GM19025 (cell line): ENCODE data around the gene IMPACT.

Source experiments
- ATAC-seq: cut with Tn5 transposase; IDR thresholded peaks from one replicate; pipeline ENCODE4 v1.9.1; 2021; ENCODE audit warnings: mild to moderate bottlenecking, low read depth, moderate library complexity; ENCODE audit not compliant: unreplicated experiment

Gene IMPACT

GRCh38 chr18:24426398-24427294, at the start of gene IMPACT:
Gene IMPACT (plus strand): TSS chr18:24426670. CDS start chr18:24426757, 87 bp downstream.
- peak; percentile 83 for ATAC-seq

DNA sequence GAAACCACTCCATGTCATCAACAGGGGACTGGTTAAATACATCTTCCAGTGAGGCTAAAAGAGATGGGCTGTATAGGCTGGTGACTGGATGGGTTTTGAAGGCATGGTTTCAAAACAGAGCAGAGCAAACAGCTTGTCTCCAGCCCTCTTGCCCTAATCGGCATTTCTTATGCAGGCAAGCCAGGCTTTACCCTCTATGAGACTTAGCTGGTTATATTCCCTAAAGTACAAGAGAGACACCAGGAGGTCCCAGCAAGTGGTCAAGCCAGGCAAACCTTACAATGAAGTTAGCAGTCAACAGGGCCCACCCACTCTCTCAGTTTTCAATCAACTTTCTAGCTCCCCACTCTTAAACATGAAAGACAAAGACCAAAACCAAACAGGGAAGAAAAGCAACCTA, 47.9 kb upstream of the IMPACT start:
- ATAC-seq: no peak

DNA sequence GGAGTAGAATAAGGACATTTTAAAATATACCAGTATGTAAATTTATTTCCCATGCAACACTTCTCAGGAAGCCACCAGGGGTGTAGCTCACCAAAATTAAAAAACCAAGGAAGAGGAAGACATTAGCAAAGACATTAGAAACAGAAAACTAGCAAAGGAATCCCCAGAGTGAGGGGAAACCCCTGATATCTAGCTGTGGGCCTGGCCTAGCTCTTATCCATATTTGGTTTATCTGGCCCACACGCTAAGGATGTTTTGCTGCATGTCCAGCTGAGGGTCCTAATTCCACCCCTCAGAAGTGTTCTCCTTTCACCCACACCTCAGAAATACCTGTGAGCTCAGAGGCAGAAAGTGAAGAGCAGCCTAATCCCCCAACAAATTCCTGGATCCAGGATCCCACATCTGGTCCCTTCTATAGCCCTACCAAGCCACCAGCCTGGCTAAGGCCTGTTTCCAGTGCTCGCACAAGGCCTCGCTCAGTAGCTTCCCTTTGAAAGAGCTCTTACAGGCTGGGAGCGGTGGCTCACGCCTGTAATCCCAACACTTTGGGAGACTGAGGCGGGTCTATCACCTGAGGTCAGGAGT, 46.2 kb upstream of the IMPACT start:
- ATAC-seq: no peak

DNA sequence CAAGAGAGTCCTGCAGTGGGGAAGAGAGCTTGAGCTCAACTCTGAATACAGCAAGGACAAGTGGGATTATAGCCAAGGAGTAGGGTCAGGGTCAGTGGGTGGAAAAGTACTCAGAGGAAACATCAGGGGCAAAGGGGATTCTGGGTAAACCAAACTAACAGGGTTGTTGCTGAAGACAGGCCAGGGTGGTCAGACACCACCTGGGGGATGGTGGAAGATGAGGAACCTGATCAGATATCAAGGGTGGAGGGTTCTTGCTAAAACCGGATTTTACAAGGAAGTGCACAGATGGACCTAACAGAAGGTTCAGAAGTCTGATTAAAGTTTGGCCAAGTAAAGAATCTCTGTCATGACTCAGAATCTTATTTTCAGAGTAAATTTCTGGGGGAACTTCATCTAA, 45.3 kb upstream of the IMPACT start:
- ATAC-seq: no peak

- ATAC-seq: no peak
These were observed 39.8 kb upstream of the IMPACT start for GRCh38 chr18:24386681-24387080.

GRCh38 chr18:24388957-24389356, 37.5 kb upstream of the IMPACT start:
- ATAC-seq: no peak

- ATAC-seq: no peak
These were observed 31.2 kb upstream of the IMPACT start for GRCh38 chr18:24395049-24395795.

GRCh38 chr18:24396082-24396633, 30.3 kb upstream of the IMPACT start:
- ATAC-seq: no peak

- peak; percentile 10 for ATAC-seq
These were observed 29.3 kb upstream of the IMPACT start for GRCh38 chr18:24397131-24397693.

DNA sequence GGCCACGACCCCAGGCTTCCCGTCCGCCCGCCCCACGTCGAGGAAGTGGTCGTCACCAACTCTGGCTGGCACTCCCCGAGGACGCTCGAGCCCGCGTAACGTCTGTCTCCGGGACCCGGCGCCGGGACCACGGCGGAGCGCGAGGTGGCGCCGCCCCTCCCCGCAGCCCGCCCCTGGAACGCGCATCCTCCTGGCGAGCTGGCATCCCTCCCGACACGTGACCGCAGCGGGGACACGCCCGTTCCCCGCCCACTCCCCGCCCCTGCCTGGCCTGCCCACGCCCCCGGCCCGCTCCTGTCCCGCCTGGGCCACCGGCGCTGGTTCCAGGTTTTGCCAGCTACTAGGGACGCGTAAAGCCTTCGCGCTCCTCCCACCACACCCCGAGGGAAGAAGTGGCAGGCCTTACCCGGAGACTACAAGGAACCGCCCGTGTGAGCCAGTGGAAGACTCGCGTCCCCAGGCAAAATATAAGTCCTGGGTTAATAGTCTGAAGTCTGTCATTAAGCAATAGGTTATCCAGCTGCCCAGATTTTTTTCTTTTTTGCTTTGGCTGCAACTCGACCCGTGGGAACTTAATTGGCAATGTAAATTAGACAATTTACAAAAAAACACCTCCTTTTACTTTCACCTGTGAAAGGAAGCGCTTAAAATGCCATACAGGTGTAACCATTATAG, 28.6 kb upstream of the IMPACT start, which contains the start of gene OSBPL1A:
Gene OSBPL1A (minus strand): TSS at position 131 of the 675 bp plus-strand sequence. CDS start 20,291 bp downstream, outside the sequence.
- peak; percentile 74 for ATAC-seq

DNA sequence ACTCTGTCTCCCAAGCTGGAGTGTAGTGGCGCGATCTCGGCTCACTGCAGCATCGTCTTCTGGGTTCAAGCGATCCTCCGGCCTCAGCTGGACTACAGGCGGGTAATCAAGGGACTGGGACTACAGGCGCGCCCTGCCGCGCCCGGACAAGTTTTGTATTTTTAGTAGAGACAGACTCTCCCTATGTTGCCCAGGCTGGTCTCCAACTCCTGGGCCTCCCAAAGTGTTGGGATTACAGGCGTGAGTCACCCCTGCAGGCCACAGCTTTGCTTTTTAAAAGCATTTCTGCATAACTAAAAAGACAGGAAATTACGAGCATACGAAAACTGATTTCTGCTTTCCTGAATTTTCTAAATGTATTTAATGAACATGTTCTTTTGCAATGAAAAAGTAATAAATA, 27.9 kb upstream of the IMPACT start:
- ATAC-seq: no peak

DNA sequence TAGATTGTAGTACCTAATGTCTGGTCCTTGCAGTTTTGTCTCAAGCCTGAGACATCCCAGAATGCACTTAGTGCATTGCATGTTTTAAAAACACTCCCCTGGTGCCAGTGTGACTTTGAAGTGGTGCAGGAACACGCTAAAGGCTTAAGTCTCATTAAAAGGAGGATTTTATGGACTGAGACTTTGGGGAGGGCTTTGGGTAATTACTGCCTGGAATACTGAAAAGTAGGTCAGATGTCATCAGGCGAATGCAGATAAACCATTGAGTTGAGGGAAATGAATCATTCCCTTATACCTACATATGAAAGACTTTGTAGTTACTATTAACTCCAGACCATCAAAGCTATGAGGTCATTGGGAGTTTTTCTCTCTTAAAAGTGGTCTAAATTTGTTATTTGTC, 25.9 kb upstream of the IMPACT start:
- ATAC-seq: no peak

GRCh38 chr18:24402209-24402785, 24.2 kb upstream of the IMPACT start:
- ATAC-seq: no peak

DNA sequence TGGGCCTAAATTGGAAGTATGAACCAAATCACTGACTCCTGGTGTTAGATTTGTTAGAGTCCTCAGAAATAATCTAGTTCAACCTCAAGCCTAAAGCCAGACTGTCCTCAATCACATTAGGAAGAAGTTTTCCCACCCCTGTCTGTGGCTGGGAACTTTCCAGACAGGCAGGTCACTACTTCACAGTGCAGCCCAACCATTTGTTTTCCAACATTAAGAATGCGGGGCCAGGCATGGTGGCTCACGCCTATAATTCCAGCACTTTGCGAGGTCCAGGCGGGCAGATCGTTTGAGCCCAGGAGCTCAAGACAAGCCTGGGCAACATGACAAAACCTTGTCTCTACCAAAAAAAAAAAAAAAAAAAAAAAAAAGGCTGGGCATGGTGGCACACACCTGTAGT, 23.4 kb upstream of the IMPACT start:
- no peak for ATAC-seq

DNA sequence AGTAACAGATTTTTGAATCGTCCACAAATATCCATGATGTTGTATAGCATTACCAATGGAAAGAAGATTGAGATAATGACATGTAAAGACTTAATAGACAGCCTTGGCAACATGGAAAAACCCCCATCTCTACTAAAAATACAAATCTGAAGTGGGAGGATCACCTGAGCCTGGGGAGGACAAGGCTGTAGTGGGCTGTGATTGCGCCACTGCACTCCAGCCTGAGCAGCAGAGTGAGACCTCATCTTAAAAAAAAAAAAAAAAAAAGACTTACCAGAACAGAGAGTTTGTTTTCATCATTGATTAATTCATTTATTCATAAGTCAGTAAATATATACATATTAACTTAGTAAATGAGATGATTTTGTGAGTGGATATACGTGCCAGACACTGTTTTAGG, 21.9 kb upstream of the IMPACT start:
- no peak for ATAC-seq

DNA sequence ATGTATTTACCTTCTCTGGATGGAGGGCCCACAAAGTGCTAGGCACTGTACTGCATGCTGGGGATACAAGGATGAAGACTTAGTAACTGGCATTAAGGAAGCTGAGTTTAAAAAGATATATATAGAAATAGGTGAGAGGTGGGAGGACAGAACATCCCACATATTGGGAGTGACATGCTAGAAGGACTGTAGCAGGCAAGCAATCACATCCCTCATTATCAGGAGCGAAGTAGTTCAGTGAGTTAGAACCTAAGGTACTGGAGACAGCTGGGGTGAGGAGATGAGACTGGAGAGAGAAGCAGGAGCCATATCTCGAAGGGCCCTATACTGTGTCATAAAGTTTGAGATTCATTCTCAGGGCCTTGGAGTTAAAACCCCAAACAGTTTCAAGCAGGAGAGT, 18.0 kb upstream of the IMPACT start:
- no peak for ATAC-seq

GRCh38 chr18:24413148-24413547, 13.3 kb upstream of the IMPACT start:
- no peak for ATAC-seq

DNA sequence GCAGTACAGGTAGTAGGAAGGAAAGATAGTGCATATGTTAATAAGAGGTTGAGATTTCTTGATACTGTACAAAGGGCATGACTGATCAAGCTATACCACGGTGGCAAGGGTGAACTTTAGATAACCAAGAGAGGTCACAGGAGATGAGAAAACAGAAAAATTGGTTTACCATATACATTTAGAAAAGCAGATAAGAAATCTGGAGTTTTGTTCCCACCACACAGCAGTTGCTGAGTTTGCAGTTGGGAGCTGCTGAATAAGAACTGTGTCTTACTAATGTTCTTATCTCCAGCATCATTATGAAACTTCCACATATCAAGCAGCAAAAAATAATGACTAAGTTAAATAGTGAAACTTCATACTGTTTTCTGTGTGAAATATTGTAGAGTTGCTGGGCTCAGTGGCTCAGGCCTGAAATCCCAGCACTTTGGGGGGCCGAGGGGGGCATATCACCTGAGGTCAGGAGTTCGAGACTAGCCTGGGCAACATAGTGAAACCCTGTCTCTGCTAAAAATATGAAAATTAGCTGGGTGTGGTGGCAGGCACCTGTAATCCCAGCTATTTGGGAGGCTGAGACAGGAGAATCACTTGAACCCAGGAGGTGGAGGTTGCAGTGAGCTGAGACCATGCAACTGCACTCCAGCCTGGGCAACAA, 12.0 kb upstream of the IMPACT start:
- ATAC-seq: no peak

DNA sequence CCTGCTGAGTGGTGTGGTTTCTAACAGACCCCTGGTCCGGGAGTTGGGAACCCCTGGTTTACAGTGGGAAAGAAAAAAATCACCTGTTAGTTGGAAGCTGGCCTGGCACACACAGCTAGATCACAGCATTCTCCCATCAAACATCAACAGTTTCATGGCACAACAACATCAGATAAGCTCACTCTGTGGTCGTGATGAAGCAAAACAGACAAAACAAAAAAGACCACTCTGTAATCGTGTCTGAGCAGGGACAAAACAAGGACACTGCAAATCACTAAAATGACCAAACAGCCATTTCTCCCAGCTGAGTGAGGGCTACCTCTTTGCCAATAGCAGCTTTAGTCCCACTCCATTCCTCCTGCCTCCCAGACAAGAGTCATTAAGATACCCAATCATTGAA, 9.0 kb upstream of the IMPACT start:
- no peak for ATAC-seq
